Subcutaneous adipose tissue (tissue), 4 donors: ENCODE data around the gene NFE2L3. TPM values are rescaled to one million over a fixed set of nuclear protein-coding genes. Genes with fewer than 3 reads are reported as not detected.

Experiments
- CTCF ChIP-seq: fragments of 450-650 bp; IDR thresholded peaks from one replicate; pipeline ENCODE4 v1.5.1; 2016; ENCODE audit warnings: low read depth, mild to moderate bottlenecking, control low read depth, antibody characterized with exemption, moderate library complexity
- total RNA-seq, 4 donors: library from RNA; depleted of rRNA; stranded (reverse); fragments of >200 nt; gene quantifications; one replicate each; pipeline ENCODE4 v1.1.0, GENCODE V29; 2016

NFE2L3 gene
- total RNA-seq, 4 donors from 2014 or later, result 6.6 to 11.1 (median 8.6) TPM

- TF ChIP-seq CTCF, result no peak
Measured at GRCh38 chr7:26183545-26184280, 31.7 kb downstream of the NFE2L3 start.

- no peak for TF ChIP-seq CTCF
Measured at GRCh38 chr7:26185131-26185843, 33.3 kb downstream of the NFE2L3 start.

- TF ChIP-seq CTCF, result no peak
Measured at GRCh38 chr7:26185844-26186180, 33.8 kb downstream of the NFE2L3 start.

GRCh38 chr7:26186364-26187311, 34.6 kb downstream of the NFE2L3 start:
- no peak for TF ChIP-seq CTCF

- TF ChIP-seq CTCF, result no peak
Measured at GRCh38 chr7:26187380-26188205, 35.6 kb downstream of the NFE2L3 start.

- TF ChIP-seq CTCF, result no peak
Measured at GRCh38 chr7:26188206-26188956, 36.4 kb downstream of the NFE2L3 start.
